K562 (cell line): ENCODE data around the gene SH3RF1. TPM values are rescaled to one million over a fixed set of nuclear protein-coding genes. Genes with fewer than 3 reads are reported as not detected.

Experiments
- ATAC-seq: fragments of 200-7000 bp; cut with Tn5 transposase; 3 replicates; pipeline ENCODE4 v1.9.1; 2020; ENCODE audit warnings: moderate library complexity
- BruUV-seq: library from RNA; stranded (reverse); fragments of 400-500 nt; replicated peaks from 2 replicates; lab custom pipeline; 2021; lab: Mats Ljungman, UMichigan
- CTCF ChIA-PET: fragments of 300-600 bp; formaldehyde crosslinking; extraction: SDS; loops from one replicate; lab custom pipeline; 2021; ENCODE audit warnings: low intra/inter-chr PET ratio; lab: Yijun Ruan, JAX
- POLR2A ChIA-PET: fragments of 300-600, 350-650 bp; sonication (Branson Sonifier 250); formaldehyde crosslinking; extraction: SDS; loops from one replicate; lab custom pipeline; 2021; ENCODE audit warnings: antibody characterized with exemption, inconsistent platforms; lab: Yijun Ruan, JAX
- DNase-seq, 4 experiments: peaks; one replicate each; pipeline versions ENCODE4 v3.0.0 to v3.0.0-alpha.2; 2011 to 2018; ENCODE audit warnings: low spot score in 3 of 4, mixed read lengths in 3 of 4; ENCODE audit errors: extremely low read depth in 1 of 4
- FAIRE-seq: peaks from 2 replicates; lab custom pipeline; 2011; peaks lifted over from hg19 to GRCh38; lab: Jason Lieb, UNC
- H2AFZ ChIP-seq: 2 replicates; pipeline ENCODE4 v1.6.0; 2011; ENCODE audit warnings: low read depth, low read length, control low read depth, inconsistent platforms
- H3K27ac ChIP-seq: fragments of 200-600 bp; 3 replicates; pipeline ENCODE4 v1.8.0; 2011; ENCODE audit warnings: low read depth, mild to moderate bottlenecking, control low read depth, inconsistent platforms, low read length, moderate library complexity, mixed read lengths; ENCODE audit errors: extremely low read depth
- H3K27me3 ChIP-seq, 2 experiments: fragments of 300-600 bp in 1 of 2; 2 replicates in 1 of 2; 3 replicates in 1 of 2; pipeline versions ENCODE4 v1.6.0 to v1.8.0; 2011; ENCODE audit warnings: inconsistent platforms in 2 of 2, low read length in 2 of 2, mild to moderate bottlenecking in 1 of 2, mixed read lengths in 1 of 2, moderate library complexity in 1 of 2; ENCODE audit not compliant: control insufficient read depth in 2 of 2, insufficient read depth in 2 of 2
- H3K36me3 ChIP-seq: fragments of 300-600 bp; 3 replicates; pipeline ENCODE4 v1.8.0; 2011; ENCODE audit warnings: mild to moderate bottlenecking, low read length, inconsistent platforms; ENCODE audit not compliant: control insufficient read depth, insufficient read depth
- H3K4me1 ChIP-seq, 2 experiments: fragments of 200-600 bp in 1 of 2; replicated peaks in 1 of 2; 2 replicates in 1 of 2; 3 replicates in 1 of 2; pipeline versions ENCODE4 v1.5.1 to v1.8.0; 2011; ENCODE audit warnings: inconsistent platforms in 2 of 2, low read length in 2 of 2, mild to moderate bottlenecking in 1 of 2, mixed read lengths in 1 of 2, moderate library complexity in 1 of 2; ENCODE audit not compliant: control insufficient read depth in 2 of 2, insufficient read depth in 2 of 2
- H3K4me2 ChIP-seq: 2 replicates; pipeline ENCODE4 v1.6.1; 2011; ENCODE audit warnings: low read length, control low read depth, inconsistent platforms, mixed read lengths; ENCODE audit not compliant: insufficient read depth
- H3K4me3 ChIP-seq: fragments of 200-600 bp; sonication (generic), shearing (Covaris generic); 2 replicates; pipeline ENCODE4 v1.5.1; 2016; ENCODE audit warnings: control low read depth, inconsistent platforms
- H3K79me2 ChIP-seq: fragments of 200-600 bp; 3 replicates; pipeline ENCODE4 v1.8.0; 2011; ENCODE audit warnings: low read length, inconsistent platforms; ENCODE audit not compliant: control insufficient read depth, insufficient read depth
- H3K9ac ChIP-seq, 2 experiments: 2 replicates each; pipeline versions ENCODE4 v1.6.0 to v1.6.1; 2011; ENCODE audit warnings: low read depth in 2 of 2, low read length in 2 of 2, control low read depth in 1 of 2, inconsistent platforms in 1 of 2, mild to moderate bottlenecking in 1 of 2, mixed read lengths in 1 of 2; ENCODE audit not compliant: insufficient read depth in 1 of 2
- H3K9me1 ChIP-seq: one replicate; pipeline ENCODE4 v1.6.0; 2011; ENCODE audit warnings: inconsistent platforms, mild to moderate bottlenecking, low read length, moderate library complexity; ENCODE audit not compliant: control insufficient read depth, insufficient read depth
- H3K9me3 ChIP-seq: replicated peaks from 2 replicates; pipeline ENCODE4 v1.5.1; 2011; ENCODE audit warnings: low read depth, low read length, inconsistent platforms; ENCODE audit not compliant: control insufficient read depth, insufficient read depth
- H4K20me1 ChIP-seq: replicated peaks from 2 replicates; pipeline ENCODE4 v1.6.1; 2011; ENCODE audit warnings: low read length, inconsistent platforms, mixed read lengths; ENCODE audit not compliant: control insufficient read depth, insufficient read depth
- BACH1 ChIP-seq: fragments of 200-800 bp; sonication (Bioruptor generic); IDR thresholded peaks from 2 replicates; pipeline ENCODE4 v1.6.1; 2016; ENCODE audit warnings: missing genetic modification characterization, missing compliant biosample characterization
- DACH1 ChIP-seq: fragments of 450-650 bp; IDR thresholded peaks from 2 replicates; pipeline ENCODE4 v1.6.1; 2018; ENCODE audit not compliant: partially characterized antibody
- ILK ChIP-seq: fragments of 450-650 bp; IDR thresholded peaks from 2 replicates; pipeline ENCODE4 v1.6.1; 2016; ENCODE audit warnings: missing genetic modification characterization, low read depth, mild to moderate bottlenecking, missing compliant biosample characterization, moderate library complexity, borderline replicate concordance
- KDM5B ChIP-seq: fragments of 200-600 bp; sonication (generic); IDR thresholded peaks from 2 replicates; pipeline ENCODE4 v1.6.1; 2012; ENCODE audit warnings: low read depth, mild to moderate bottlenecking, moderate library complexity, low read length, control low read depth, inconsistent platforms; ENCODE audit not compliant: insufficient replicate concordance
- NFE2 ChIP-seq: IDR thresholded peaks from 2 replicates; pipeline ENCODE4 v1.6.1; 2014; ENCODE audit warnings: antibody characterized with exemption, low read depth
- ZBTB11 ChIP-seq, 3 experiments: fragments of 200-800 bp in 1 of 3; fragments of 250-450 bp in 1 of 3; fragments of 450-650 bp in 1 of 3; sonication (Bioruptor Pico) in 1 of 3; sonication (Bioruptor generic) in 1 of 3; formaldehyde crosslinking in 1 of 3; IDR thresholded peaks; 2 replicates each; pipeline versions ENCODE4 v1.6.1 to v1.8.0; 2016 to 2022; ENCODE audit warnings: mild to moderate bottlenecking in 2 of 3, missing genetic modification characterization in 2 of 3, missing compliant biosample characterization in 1 of 3, moderate library complexity in 1 of 3
- ZBTB7A ChIP-seq: IDR thresholded peaks from 2 replicates; pipeline ENCODE4 v1.6.1; 2011; ENCODE audit warnings: low read depth, mild to moderate bottlenecking, low read length, moderate library complexity, borderline replicate concordance; ENCODE audit not compliant: control insufficient read depth
- ZFP91 ChIP-seq: sonication (generic); formaldehyde crosslinking; IDR thresholded peaks from 2 replicates; pipeline ENCODE4 v1.8.0; 2022; ENCODE audit warnings: mild to moderate bottlenecking, missing genetic modification reagents
- in situ Hi-C: fragments of 300-500 bp; cut with MboI; formaldehyde crosslinking; loops from 4 replicates; pipeline ENCODE4 v1.15.0; 2018; ENCODE audit warnings: inconsistent platforms, mixed read lengths
- intact Hi-C: fragments of 100-400 bp; cut with micrococcal nuclease; formaldehyde crosslinking; loops from 2 replicates; pipeline ENCODE4 v1.14.2; 2022
- polyA plus RNA-seq, 8 experiments: library from polyadenylated mRNA; depleted of rRNA in 4 of 8; stranded (reverse) in 5 of 8; unstranded in 3 of 8; fragments of >200 nt; fragmentation: Nextera tagmentation in 2 of 8; fragmentation: Illumina TruSeq in 1 of 8; extraction: Ambion mirVana in 2 of 8; extraction: Trizol in 1 of 8; gene quantifications; 2 replicates each; pipeline versions ENCODE4 v1.2.1 to v1.2.3, GENCODE V29; 2011 to 2014; ENCODE audit warnings: inconsistent platforms in 1 of 8, missing spikeins in 1 of 8
- total RNA-seq, 7 experiments: library from RNA; depleted of rRNA in 6 of 7; stranded (reverse); fragments of >200 nt in 6 of 7; fragmentation: Illumina TruSeq in 2 of 7; extraction: Trizol in 2 of 7; gene quantifications; 2 replicates each; pipeline versions ENCODE4 v1.2.1 to v1.2.3, GENCODE V29; 2011 to 2021; ENCODE audit warnings: low replicate concordance in 1 of 7

The SH3RF1 gene
- total and polyA plus RNA-seq, 9 of the 15 experiments (the other 6 are each of a cell fraction or from before 2014, with no cell fraction given) = 0.04 to 0.16 (median 0.11) TPM; not detected in 6

- H3K9me3 ChIP-seq = no peaks in the 10 kb centered on the region
- no peaks in the 10 kb centered on the region for H3K36me3 ChIP-seq
- no peaks in the 10 kb centered on the region for H3K79me2 ChIP-seq
- ChIA-PET POLR2A (no interaction called here), CTCF (no interaction called here)
- FAIRE-seq = no peak
- DNase-seq = no peak
- H3K4me2 ChIP-seq = no peak overlapping the region
- intact Hi-C loops (no loop called here), in situ Hi-C loops (no loop called here)
- no TSS peak for BruUV-seq
- H3K27ac ChIP-seq = no peak overlapping the region
- no peak overlapping the region for H3K4me3 ChIP-seq
- no peak overlapping the region for H2AFZ ChIP-seq
- no peak for ATAC-seq
- no peaks in the 10 kb centered on the region for H3K9me1 ChIP-seq
- H3K4me1 ChIP-seq = no peaks in the 10 kb centered on the region
- H3K9ac ChIP-seq = no peak overlapping the region
- no peaks in the 10 kb centered on the region; a peak in 1 of 5 replicates for H3K27me3 ChIP-seq
- H4K20me1 ChIP-seq = no peaks in the 10 kb centered on the region
- TF ChIP-seq ILK (tag) (no peak), NFE2 (no peak), KDM5B (no peak), ZFP91 (CRISPR knock-in tag) (no peak), ZBTB11 (CRISPR knock-in tag; IDR thresholded peaks at IDR 0.05) (no peak), ZBTB7A (no peak), BACH1 (tag) (no peak), DACH1 (no peak)
Observed at GRCh38 chr4:169142906-169143305, 127.8 kb downstream of the SH3RF1 start.
